ENCODE results near the gene ST6GALNAC2.
"Not testable (repeated sequence)": the region's sequence is repeated elsewhere in the genome, so short reads cannot be mapped to it uniquely, and the experiment has no call there.

The ST6GALNAC2 gene

GRCh38 chr17:76570457-76570856 lies 15.2 kb downstream of the ST6GALNAC2 start:
- no peak for DNase-seq

GRCh38 chr17:76569607-76570279 lies 15.9 kb downstream of the ST6GALNAC2 start:
- DNase-seq: no peak

DNA sequence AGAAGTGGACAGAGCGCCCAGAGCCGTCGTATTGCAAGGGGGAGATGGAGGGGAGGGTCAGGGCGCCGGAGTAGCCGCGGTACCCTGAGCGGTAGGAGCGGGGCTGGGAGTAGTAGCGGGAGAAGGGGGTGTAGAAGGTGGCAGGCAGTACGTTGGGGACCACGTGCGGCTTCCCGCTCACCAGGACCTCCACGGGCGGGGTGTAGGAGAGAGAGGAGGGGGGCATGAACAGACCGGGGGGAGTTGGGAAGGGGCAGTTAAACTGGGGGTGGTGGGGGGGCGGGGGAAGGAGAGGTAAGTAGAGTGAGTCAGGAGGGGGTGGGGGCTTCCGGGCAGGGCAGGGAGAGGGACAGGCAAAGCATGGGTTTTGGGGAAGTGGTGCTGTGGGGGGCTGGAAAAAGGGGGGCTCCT lies 16.8 kb downstream of the ST6GALNAC2 start:
- no peak for DNase-seq

DNA sequence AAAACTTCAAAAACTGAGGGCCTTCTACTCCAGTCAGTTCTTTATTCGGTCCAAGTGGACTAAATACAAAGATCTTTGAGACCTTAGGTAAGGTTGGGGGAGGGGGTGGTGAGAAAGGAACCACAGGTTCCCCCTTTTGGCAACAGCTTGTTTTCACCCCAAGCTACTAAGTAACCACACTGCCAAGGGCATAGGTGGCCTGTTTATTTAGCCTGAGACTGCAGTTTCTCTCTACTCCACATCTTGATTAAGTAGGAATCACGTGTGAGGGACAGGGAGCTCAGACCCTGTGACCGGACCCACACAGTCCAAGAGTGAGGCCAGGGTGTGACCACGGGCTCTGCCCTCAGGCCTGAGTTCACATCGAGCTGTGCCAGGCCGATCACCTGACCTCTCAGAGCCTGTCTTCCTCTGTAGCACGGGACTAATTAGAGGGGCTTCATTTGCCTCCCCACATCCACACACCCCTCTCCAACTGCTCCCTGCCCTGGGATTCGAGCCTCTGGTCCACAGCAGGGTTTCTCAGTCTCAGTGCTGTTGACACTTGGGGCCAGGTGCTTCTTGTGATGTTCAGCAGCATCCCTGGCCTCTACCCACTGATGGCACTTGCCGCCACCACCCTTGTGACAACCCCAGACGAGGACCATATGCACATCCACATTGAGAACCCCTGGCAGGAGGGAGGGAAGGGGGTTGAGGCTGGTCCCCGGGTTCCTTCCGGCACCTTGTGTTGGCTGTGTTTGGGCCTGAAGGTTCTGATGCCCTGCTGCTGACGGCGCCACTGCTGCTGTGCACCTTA lies 17.8 kb downstream of the ST6GALNAC2 start:
- no peak for DNase-seq

DNA sequence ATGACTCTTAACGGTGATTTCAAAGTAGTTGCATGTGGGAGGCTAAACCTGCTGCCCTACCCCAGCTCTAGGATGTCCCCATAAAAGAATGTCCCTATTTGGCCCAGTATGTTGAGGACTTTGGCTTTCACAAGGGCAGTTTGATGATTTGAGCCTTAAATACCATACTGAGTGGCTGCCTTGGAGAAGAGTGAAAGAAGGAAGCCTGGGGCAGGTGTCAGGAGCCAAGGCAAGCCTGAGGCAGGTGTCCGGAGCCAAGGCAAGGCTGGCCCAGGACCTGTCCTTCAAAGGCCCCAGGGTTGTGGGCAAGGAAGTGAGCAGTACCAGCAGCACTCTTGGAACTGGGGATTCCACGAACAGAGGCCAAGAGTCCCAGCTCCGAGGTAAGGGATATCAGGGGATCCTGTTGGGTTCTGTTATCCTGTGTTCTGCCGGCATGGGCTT lies 18.6 kb downstream of the ST6GALNAC2 start:
- no peak for DNase-seq

GRCh38 chr17:76566613-76566943 lies 19.1 kb downstream of the ST6GALNAC2 start:
- no peak for DNase-seq

- DNase-seq: no peak
These were observed 19.7 kb downstream of the ST6GALNAC2 start for GRCh38 chr17:76565728-76566612.

DNA sequence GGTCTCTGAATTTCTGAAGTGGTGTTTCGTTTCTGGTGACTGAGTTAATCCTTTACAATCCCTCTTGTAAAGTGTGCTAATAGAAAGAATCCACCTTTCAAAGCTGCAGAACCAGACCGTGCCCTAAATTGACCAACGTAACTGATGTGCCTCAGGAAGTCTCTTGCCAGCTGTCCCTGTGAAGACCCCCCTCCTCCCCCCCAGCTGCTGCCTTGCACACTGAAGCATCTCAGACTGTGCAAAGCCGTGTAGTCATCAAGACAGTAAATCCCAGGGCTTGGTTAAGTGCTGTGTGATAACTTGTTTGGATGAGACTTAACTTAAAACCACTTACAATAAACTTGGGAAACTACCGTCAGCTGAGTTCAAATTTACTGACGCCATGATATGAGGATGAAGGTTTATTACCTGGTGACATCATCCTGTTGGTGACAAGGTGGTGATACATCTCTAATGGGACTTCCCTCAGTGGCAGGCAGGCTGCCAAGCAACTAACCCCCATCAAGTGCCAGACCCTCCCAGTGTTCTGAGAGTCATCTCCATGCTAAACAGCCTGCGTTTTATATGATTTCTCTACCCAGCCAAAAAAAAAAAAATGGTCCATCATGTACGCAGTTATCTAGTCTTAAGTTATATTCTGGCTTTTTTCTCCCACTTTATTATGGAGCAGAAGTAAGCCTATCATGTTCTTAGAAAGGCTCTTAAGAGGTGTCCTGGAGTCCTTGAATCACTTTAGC lies 20.5 kb downstream of the ST6GALNAC2 start:
- DNase-seq: not testable (repeated sequence)

- not testable (repeated sequence) for DNase-seq
These were observed 22.3 kb downstream of the ST6GALNAC2 start for GRCh38 chr17:76563359-76563758.

DNA sequence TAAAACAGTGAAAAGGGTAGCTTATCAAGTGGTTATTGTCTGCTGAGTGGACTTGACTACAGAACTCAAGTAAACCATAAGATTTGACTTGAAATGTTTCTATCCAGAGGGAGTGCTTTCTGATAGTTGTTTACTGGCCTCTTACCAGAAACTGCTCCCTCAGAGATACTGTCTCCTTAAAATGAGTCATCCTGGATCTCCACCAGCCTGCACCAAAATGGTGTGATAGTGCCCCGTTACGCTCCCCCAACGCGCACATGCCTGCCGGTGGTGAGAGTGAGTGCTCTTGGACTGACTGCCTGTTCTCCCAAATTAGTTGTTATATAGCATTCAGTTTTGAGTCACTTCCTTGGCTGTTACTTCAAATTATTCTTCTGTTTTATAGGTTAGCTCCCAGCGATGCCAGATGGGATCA lies 22.9 kb downstream of the ST6GALNAC2 start:
- DNase-seq: no peak

DNA sequence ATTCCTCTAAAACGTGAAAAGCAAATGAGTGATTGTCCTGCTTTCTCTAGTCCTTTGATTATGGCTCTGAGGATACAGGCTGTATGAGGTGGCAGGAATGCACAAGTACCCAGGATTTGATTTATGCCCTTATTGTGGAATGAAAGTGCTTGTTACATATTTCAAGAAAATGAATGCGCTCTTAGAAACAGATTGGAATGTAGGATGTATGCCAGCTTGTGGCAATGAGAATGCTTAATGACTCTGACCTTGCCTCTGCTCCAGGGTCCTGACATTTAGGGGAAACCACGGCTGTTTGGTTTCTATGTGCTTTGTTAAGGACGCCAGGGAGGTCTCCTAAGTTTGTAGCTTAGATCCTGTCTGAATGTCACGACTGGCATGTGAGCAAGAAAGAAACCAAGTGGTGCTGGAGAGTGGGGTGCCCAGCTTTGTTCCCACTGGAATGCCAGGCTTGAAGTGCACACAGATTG lies 23.8 kb downstream of the ST6GALNAC2 start:
- DNase-seq: no peak

GRCh38 chr17:76561332-76561731 lies 24.3 kb downstream of the ST6GALNAC2 start:
- no peak for DNase-seq

GRCh38 chr17:76560877-76561221 lies 24.8 kb downstream of the ST6GALNAC2 start:
- no peak for DNase-seq

GRCh38 chr17:76560036-76560876 lies 25.4 kb downstream of the ST6GALNAC2 start:
- DNase-seq: no peak

DNA sequence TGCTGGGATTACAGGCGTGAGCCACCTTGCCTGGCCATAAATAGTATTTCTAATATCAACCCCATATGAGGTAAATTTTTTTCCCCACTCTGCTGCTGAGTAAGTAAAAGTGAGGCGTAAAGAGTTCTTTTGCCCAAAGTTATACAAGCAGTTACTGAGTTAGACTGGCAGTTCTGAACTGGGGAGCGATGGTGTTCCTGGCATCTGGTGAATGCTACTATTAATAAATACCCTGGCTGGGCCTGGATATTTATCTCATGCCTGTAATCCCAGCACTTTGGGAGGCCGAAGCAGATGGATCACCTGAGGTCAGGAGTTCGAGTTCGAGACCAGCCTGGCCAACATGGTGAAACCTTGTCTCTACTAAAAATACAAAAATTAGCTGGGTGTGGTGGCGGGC lies 26.2 kb downstream of the ST6GALNAC2 start:
- DNase-seq: not testable (repeated sequence)

GRCh38 chr17:76558198-76559095 lies 27.2 kb downstream of the ST6GALNAC2 start:
- DNase-seq: peak; percentile 24

GRCh38 chr17:76557368-76558197 lies 28.1 kb downstream of the ST6GALNAC2 start:
- DNase-seq: peak; percentile 93

DNA sequence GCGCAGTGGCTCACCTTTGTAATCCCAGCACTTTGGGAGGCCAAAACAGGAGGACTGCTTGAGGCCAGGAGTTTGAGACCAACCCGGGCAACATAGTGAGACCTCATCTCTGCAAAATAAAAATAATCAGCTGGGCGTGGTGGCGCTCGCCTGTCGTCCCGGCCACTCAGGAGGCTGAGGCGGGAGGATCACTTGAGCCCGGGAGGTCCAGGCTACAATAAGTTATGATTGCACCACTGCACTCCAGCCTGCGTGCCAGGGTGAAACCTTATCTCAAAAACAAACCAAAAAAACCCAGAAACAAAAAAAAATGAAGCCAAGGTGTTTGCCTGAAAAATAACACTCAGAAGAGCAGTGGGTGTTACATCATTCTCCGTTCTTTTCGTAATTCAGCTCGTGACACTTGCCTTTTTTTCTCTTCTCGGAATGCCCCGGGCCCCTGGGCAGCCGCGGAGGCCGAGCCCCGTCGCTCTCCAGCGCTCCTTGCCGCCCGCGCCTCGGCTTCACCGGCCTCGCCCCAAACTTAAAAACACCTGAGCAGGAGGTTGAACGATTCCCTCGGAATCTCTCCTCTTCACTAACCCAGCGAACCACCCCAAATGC lies 28.8 kb downstream of the ST6GALNAC2 start:
- no peak for DNase-seq

GRCh38 chr17:76554131-76554530 lies 31.5 kb downstream of the ST6GALNAC2 start:
- DNase-seq: no peak
